Cardiac fibroblast (primary cell): Measurements from ENCODE around the gene RGS7.

Source experiments
- DNase-seq, 2 donors: peaks; one replicate each; pipeline versions ENCODE4 v3.0.0 to v3.0.0-alpha.2; 2010; ENCODE audit warnings: low read depth in 2 of 2
- H3K4me3 ChIP-seq, 2 donors: replicated peaks in 1 of 2; 1 replicate in 1 of 2; 2 replicates in 1 of 2; pipeline ENCODE4 v1.5.1; 2011; ENCODE audit warnings: low read depth in 2 of 2, low read length in 2 of 2, mild to moderate bottlenecking in 2 of 2, moderate library complexity in 1 of 2
- CTCF ChIP-seq: IDR thresholded peaks from one replicate; pipeline ENCODE4 v1.5.1; 2011; ENCODE audit warnings: low read depth, mild to moderate bottlenecking, low read length, inconsistent platforms

RGS7 gene

DNA sequence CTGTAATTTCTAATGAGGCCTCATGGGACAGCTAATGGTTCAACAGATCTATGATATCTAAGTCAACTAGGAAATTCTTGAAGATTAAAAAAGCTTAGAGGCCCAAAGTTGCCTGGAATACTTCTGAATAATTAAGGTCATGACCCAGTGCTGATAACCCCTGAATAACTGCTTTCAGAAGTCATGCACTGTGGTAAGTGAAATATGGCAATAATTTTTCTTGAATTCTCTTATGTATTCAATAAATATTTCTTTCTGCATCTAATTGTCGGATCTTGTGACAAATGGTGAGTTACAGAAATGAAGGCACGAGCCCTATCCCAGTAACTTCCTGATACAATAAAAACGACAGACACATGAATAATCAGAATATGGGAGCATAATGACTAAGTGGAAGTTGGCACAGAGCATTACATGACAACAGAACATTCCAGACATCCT is 525.8 kb downstream of the RGS7 start:
- no peak overlapping the region for H3K4me3 ChIP-seq
- TF ChIP-seq CTCF: no peak
- DNase-seq: peak; percentile 74 to 83

- no peak for DNase-seq
- TF ChIP-seq CTCF: no peak
- no peak overlapping the region for H3K4me3 ChIP-seq
Measured at GRCh38 chr1:240829487-240829886, 527.5 kb downstream of the RGS7 start.

- no peak overlapping the region for H3K4me3 ChIP-seq
- TF ChIP-seq CTCF: no peak
- no peak for DNase-seq
Measured at GRCh38 chr1:240827786-240828185, 529.2 kb downstream of the RGS7 start.

DNA sequence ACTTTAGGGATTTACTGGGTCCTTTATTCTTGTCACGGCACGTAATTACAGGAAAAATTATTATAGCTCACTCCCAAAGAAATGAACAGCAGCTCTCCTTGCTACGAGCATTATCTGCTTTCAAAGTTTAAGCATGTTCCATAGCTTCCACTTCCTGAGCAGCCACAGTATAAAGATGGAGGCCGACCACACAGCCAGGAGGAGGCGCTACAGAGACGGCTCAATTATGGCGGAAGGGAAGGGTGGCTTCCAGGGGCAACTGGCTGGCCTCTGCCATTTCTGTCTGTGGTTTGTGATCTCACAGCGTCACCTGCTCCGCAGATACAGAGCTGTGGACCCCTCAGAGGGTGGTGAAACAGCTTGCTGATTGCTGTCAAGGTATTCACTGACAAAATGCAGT is 532.8 kb downstream of the RGS7 start:
- no peak for TF ChIP-seq CTCF
- H3K4me3 ChIP-seq: no peak overlapping the region
- no peak for DNase-seq

GRCh38 chr1:240823357-240823756 is 533.6 kb downstream of the RGS7 start:
- no peak for DNase-seq
- no peak overlapping the region for H3K4me3 ChIP-seq
- TF ChIP-seq CTCF: no peak

GRCh38 chr1:240821925-240822324 is 535.1 kb downstream of the RGS7 start:
- H3K4me3 ChIP-seq: no peak overlapping the region
- TF ChIP-seq CTCF: no peak
- DNase-seq: no peak

DNA sequence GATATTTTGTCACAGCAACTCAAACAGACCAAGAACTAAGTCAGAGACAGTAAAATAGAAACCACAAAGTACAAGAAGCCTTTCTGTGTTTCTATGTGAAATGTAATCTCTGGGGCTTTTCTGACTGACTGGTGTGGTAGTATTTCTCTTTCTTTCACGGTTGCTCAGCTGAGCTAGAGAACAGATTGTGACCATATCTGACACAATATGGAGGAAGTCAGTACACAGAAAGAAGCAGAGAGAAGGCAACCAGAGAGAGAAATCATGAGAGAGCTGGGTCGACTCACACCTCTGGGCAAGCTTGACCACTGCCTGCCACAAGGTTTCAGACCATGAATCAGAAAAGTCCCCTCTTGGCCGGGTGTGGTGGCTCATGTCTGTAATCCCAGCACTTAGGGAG is 536.2 kb downstream of the RGS7 start:
- no peak for DNase-seq
- no peak overlapping the region for H3K4me3 ChIP-seq
- no peak for TF ChIP-seq CTCF
